K562 (cell line): Measurements from ENCODE around the gene TLX2. TPM values are rescaled to one million over a fixed set of nuclear protein-coding genes. Genes with fewer than 3 reads are reported as not detected.

Experiments used
- GTF2A2 ChIP-seq: IDR thresholded peaks from 2 replicates; pipeline ENCODE4 v1.6.1; 2016; ENCODE audit warnings: mild to moderate bottlenecking, missing genetic modification characterization, missing compliant biosample characterization
- IRF2 ChIP-seq: sonication (generic); formaldehyde crosslinking; IDR thresholded peaks from 2 replicates; pipeline ENCODE4 v1.8.1; 2022; ENCODE audit warnings: mild to moderate bottlenecking, missing genetic modification reagents
- JUNB ChIP-seq: fragments of 450-650 bp; formaldehyde crosslinking; conservative IDR thresholded peaks from 2 replicates; pipeline ENCODE4 v1.4.0; 2020; ENCODE audit warnings: mild to moderate bottlenecking
- KLF16 ChIP-seq: IDR thresholded peaks from 2 replicates; pipeline ENCODE4 v1.6.1; 2016; ENCODE audit warnings: antibody characterized with exemption
- MBD1 ChIP-seq: fragments of 250-450 bp; sonication (Bioruptor Pico); IDR thresholded peaks from 2 replicates; pipeline ENCODE4 v1.8.0; 2022; ENCODE audit warnings: inconsistent platforms
- NR1H2 ChIP-seq: sonication (generic); formaldehyde crosslinking; IDR thresholded peaks from 2 replicates; pipeline ENCODE4 v1.4.0; 2020; ENCODE audit warnings: mild to moderate bottlenecking, missing genetic modification reagents
- NR2F6 ChIP-seq: fragments of 450-650 bp; formaldehyde crosslinking; IDR thresholded peaks from 2 replicates; pipeline ENCODE4 v1.4.0; 2020; ENCODE audit warnings: mild to moderate bottlenecking
- PRPF4 ChIP-seq: fragments of 200-400 bp; formaldehyde crosslinking; IDR thresholded peaks from one replicate; pipeline ENCODE4 v1.6.1; 2017; ENCODE audit warnings: low read length, low read depth, mild to moderate bottlenecking; ENCODE audit not compliant: insufficient read depth, poor library complexity, severe bottlenecking
- SMARCC2 ChIP-seq: fragments of 450-650 bp; IDR thresholded peaks from 2 replicates; pipeline ENCODE4 v1.6.1; 2017; ENCODE audit warnings: antibody characterized with exemption, moderate library complexity, mild to moderate bottlenecking, low read depth
- ZNF507 ChIP-seq: conservative IDR thresholded peaks from 2 replicates; pipeline ENCODE4 v1.6.1; 2017; ENCODE audit warnings: missing genetic modification characterization, missing compliant biosample characterization
- ZNF79 ChIP-seq: fragments of 250-450 bp; sonication (Bioruptor Pico); IDR thresholded peaks from 2 replicates; pipeline ENCODE4 v1.4.0; 2020; ENCODE audit warnings: low read depth, mild to moderate bottlenecking, moderate library complexity
- polyA plus RNA-seq, 8 experiments: library from polyadenylated mRNA; depleted of rRNA in 4 of 8; stranded (reverse) in 5 of 8; unstranded in 3 of 8; fragments of >200 nt; fragmentation: Nextera tagmentation in 2 of 8; fragmentation: Illumina TruSeq in 1 of 8; extraction: Ambion mirVana in 2 of 8; extraction: Trizol in 1 of 8; gene quantifications; 2 replicates each; pipeline versions ENCODE4 v1.2.1 to v1.2.3, GENCODE V29; 2011 to 2014; ENCODE audit warnings: inconsistent platforms in 1 of 8, missing spikeins in 1 of 8
- total RNA-seq, 7 experiments: library from RNA; depleted of rRNA in 6 of 7; stranded (reverse); fragments of >200 nt in 6 of 7; fragmentation: Illumina TruSeq in 2 of 7; extraction: Trizol in 2 of 7; gene quantifications; 2 replicates each; pipeline versions ENCODE4 v1.2.1 to v1.2.3, GENCODE V29; 2011 to 2021; ENCODE audit warnings: low replicate concordance in 1 of 7
- TF ChIP-seq, protein P1 (sequence below): sonication (generic); formaldehyde crosslinking; IDR thresholded peaks from 2 replicates; pipeline ENCODE4 v1.8.1; 2023; ENCODE audit warnings: mild to moderate bottlenecking, missing genetic modification reagents
- TF ChIP-seq, protein P2 (sequence below): fragments of 250-450 bp; sonication (Bioruptor Pico); IDR thresholded peaks from 2 replicates; pipeline ENCODE4 v1.4.0; 2020
- TF ChIP-seq, protein P3 (sequence below): fragments of 450-650 bp; IDR thresholded peaks from 2 replicates; pipeline ENCODE4 v1.6.1; 2016; ENCODE audit warnings: borderline replicate concordance
- TF ChIP-seq, protein P4 (sequence below), 2 experiments: fragments of 450-650 bp; IDR thresholded peaks; 2 replicates each; pipeline ENCODE4 v1.6.1; 2016

Gene TLX2
- total and polyA plus RNA-seq, 9 of the 15 experiments (the other 6 are each of a cell fraction or from before 2014, with no cell fraction given): not detected

GRCh38 chr2:74554820-74555531, 40.7 kb downstream of the TLX2 start (continued):
- TF ChIP-seq PRPF4: no peak
- TF ChIP-seq, protein P1, sequence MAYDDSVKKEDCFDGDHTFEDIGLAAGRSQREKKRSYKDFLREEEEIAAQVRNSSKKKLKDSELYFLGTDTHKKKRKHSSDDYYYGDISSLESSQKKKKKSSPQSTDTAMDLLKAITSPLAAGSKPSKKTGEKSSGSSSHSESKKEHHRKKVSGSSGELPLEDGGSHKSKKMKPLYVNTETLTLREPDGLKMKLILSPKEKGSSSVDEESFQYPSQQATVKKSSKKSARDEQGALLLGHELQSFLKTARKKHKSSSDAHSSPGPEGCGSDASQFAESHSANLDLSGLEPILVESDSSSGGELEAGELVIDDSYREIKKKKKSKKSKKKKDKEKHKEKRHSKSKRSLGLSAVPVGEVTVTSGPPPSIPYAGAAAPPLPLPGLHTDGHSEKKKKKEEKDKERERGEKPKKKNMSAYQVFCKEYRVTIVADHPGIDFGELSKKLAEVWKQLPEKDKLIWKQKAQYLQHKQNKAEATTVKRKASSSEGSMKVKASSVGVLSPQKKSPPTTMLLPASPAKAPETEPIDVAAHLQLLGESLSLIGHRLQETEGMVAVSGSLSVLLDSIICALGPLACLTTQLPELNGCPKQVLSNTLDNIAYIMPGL (CRISPR knock-in tag): no peak
- TF ChIP-seq NR1H2 (CRISPR knock-in tag): no peak
- no peak for TF ChIP-seq IRF2 (CRISPR knock-in tag)
- TF ChIP-seq SMARCC2: no peak
- TF ChIP-seq ZNF79 (CRISPR knock-in tag): no peak
- no peak for TF ChIP-seq KLF16
- no peak for TF ChIP-seq GTF2A2 (tag)
- TF ChIP-seq, protein P2, sequence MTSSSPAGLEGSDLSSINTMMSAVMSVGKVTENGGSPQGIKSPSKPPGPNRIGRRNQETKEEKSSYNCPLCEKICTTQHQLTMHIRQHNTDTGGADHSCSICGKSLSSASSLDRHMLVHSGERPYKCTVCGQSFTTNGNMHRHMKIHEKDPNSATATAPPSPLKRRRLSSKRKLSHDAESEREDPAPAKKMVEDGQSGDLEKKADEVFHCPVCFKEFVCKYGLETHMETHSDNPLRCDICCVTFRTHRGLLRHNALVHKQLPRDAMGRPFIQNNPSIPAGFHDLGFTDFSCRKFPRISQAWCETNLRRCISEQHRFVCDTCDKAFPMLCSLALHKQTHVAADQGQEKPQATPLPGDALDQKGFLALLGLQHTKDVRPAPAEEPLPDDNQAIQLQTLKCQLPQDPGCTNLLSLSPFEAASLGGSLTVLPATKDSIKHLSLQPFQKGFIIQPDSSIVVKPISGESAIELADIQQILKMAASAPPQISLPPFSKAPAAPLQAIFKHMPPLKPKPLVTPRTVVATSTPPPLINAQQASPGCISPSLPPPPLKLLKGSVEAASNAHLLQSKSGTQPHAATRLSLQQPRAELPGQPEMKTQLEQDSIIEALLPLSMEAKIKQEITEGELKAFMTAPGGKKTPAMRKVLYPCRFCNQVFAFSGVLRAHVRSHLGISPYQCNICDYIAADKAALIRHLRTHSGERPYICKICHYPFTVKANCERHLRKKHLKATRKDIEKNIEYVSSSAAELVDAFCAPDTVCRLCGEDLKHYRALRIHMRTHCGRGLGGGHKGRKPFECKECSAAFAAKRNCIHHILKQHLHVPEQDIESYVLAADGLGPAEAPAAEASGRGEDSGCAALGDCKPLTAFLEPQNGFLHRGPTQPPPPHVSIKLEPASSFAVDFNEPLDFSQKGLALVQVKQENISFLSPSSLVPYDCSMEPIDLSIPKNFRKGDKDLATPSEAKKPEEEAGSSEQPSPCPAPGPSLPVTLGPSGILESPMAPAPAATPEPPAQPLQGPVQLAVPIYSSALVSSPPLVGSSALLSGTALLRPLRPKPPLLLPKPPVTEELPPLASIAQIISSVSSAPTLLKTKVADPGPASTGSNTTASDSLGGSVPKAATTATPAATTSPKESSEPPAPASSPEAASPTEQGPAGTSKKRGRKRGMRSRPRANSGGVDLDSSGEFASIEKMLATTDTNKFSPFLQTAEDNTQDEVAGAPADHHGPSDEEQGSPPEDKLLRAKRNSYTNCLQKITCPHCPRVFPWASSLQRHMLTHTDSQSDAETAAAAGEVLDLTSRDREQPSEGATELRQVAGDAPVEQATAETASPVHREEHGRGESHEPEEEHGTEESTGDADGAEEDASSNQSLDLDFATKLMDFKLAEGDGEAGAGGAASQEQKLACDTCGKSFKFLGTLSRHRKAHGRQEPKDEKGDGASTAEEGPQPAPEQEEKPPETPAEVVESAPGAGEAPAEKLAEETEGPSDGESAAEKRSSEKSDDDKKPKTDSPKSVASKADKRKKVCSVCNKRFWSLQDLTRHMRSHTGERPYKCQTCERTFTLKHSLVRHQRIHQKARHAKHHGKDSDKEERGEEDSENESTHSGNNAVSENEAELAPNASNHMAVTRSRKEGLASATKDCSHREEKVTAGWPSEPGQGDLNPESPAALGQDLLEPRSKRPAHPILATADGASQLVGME: no peak
- TF ChIP-seq ZNF507: no peak
- TF ChIP-seq, protein P3, sequence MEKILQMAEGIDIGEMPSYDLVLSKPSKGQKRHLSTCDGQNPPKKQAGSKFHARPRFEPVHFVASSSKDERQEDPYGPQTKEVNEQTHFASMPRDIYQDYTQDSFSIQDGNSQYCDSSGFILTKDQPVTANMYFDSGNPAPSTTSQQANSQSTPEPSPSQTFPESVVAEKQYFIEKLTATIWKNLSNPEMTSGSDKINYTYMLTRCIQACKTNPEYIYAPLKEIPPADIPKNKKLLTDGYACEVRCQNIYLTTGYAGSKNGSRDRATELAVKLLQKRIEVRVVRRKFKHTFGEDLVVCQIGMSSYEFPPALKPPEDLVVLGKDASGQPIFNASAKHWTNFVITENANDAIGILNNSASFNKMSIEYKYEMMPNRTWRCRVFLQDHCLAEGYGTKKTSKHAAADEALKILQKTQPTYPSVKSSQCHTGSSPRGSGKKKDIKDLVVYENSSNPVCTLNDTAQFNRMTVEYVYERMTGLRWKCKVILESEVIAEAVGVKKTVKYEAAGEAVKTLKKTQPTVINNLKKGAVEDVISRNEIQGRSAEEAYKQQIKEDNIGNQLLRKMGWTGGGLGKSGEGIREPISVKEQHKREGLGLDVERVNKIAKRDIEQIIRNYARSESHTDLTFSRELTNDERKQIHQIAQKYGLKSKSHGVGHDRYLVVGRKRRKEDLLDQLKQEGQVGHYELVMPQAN: no peak
- TF ChIP-seq NR2F6: no peak
- TF ChIP-seq, protein P4, sequence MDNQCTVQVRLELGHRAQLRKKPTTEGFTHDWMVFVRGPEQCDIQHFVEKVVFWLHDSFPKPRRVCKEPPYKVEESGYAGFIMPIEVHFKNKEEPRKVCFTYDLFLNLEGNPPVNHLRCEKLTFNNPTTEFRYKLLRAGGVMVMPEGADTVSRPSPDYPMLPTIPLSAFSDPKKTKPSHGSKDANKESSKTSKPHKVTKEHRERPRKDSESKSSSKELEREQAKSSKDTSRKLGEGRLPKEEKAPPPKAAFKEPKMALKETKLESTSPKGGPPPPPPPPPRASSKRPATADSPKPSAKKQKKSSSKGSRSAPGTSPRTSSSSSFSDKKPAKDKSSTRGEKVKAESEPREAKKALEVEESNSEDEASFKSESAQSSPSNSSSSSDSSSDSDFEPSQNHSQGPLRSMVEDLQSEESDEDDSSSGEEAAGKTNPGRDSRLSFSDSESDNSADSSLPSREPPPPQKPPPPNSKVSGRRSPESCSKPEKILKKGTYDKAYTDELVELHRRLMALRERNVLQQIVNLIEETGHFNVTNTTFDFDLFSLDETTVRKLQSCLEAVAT (IDR thresholded peaks at IDR 0.05): no peak; a peak in 1 of 4 replicates
- TF ChIP-seq MBD1 (CRISPR knock-in tag): no peak
- no peak for TF ChIP-seq JUNB (CRISPR knock-in tag)
